GM19351 (cell line): Measurements from ENCODE around the gene KLHL12.

ENCODE experiments used
- ATAC-seq: cut with Tn5 transposase; IDR thresholded peaks from one replicate; pipeline ENCODE4 v1.9.1; 2021; ENCODE audit warnings: mild to moderate bottlenecking, moderate library complexity; ENCODE audit not compliant: unreplicated experiment

Gene KLHL12

GRCh38 chr1:202844259-202844658 is 82.8 kb downstream of the KLHL12 start:
- ATAC-seq, result no peak

DNA sequence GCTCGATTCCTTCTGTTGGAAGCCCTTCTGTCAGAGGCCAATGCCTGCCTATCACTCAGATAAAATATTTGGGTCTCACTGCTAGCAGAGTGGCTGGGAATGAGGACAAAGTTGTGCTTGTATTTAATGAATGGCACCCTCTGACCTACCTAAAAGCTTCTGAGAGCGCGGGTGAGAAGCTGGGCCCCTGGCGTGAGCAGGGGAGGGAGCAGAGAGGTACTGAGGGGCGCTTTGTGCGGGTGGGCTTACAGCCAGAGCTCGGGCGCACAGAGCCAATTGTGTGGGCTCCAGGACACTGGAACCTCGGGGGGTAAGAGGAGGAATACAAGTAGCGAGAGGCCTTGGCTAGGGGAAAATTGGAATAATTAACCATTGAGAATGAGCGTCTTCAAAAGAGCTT is 84.0 kb downstream of the KLHL12 start:
- no peak for ATAC-seq
